ENCODE measurements around the gene WWTR1. TPM values are rescaled to one million over a fixed set of nuclear protein-coding genes. Genes with fewer than 3 reads are reported as not detected.

Gene WWTR1
- total RNA-seq, 1 donor from 2014 or later, result 42.1 TPM

GRCh38 chr3:149701977-149702350, 44.1 kb upstream of the WWTR1 start:
- Histone ChIP-seq H3K4me3 (ENCODE audit: low read depth, low read length) (no peak overlapping the region), H3K36me3 (ENCODE audit: control insufficient read depth, insufficient read depth, low read length) (no peaks in the 10 kb centered on the region), H3K27me3 (ENCODE audit: control insufficient read depth, insufficient read depth, low read length) (no peaks in the 10 kb centered on the region)
- no peak for DNase-seq (ENCODE audit: low read depth)
- TF ChIP-seq CTCF (IDR thresholded peaks at IDR 0.05; ENCODE audit: insufficient read depth, low read length, poor library complexity, severe bottlenecking), result no peak

GRCh38 chr3:149701206-149701976, 43.6 kb upstream of the WWTR1 start:
- no peak for TF ChIP-seq CTCF (IDR thresholded peaks at IDR 0.05; ENCODE audit: insufficient read depth, low read length, poor library complexity, severe bottlenecking)
- Histone ChIP-seq H3K36me3 (ENCODE audit: control insufficient read depth, insufficient read depth, low read length) (no peaks in the 10 kb centered on the region), H3K27me3 (ENCODE audit: control insufficient read depth, insufficient read depth, low read length) (no peaks in the 10 kb centered on the region), H3K4me3 (ENCODE audit: low read depth, low read length) (no peak overlapping the region)
- DNase-seq (ENCODE audit: low read depth), result no peak

- TF ChIP-seq CTCF (IDR thresholded peaks at IDR 0.05; ENCODE audit: insufficient read depth, low read length, poor library complexity, severe bottlenecking), result no peak
- Histone ChIP-seq H3K36me3 (ENCODE audit: control insufficient read depth, insufficient read depth, low read length) (no peaks in the 10 kb centered on the region), H3K4me3 (ENCODE audit: low read depth, low read length) (no peak overlapping the region), H3K27me3 (ENCODE audit: control insufficient read depth, insufficient read depth, low read length) (no peaks in the 10 kb centered on the region)
- no peak for DNase-seq (ENCODE audit: low read depth)
These were observed 30.4 kb upstream of the WWTR1 start for GRCh38 chr3:149688122-149688757.

DNA sequence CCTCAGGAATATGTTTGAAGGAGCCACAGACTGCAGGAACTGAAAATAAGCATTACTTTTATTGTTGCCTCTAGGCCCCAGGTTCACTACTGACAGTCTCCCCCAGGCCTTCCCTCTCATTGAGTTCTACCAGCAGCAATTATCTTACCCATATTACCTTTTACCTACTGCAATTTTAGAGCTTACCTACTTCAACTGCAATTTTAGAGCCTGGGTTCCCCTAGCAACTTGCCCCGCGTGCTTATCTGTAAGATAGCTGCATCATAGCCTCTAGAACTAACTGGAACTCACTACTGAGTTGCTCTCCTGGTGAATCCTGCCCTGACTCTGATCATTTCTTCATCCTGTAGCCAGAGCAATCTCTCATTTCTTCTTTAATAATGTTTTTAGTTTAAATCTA, 29.2 kb upstream of the WWTR1 start:
- no peak overlapping the region for H3K4me3 ChIP-seq (ENCODE audit: low read depth, low read length)
- H3K27me3 ChIP-seq (ENCODE audit: control insufficient read depth, insufficient read depth, low read length), result no peaks in the 10 kb centered on the region
- no peaks in the 10 kb centered on the region for H3K36me3 ChIP-seq (ENCODE audit: control insufficient read depth, insufficient read depth, low read length)
- no peak for DNase-seq (ENCODE audit: low read depth)
- TF ChIP-seq CTCF (IDR thresholded peaks at IDR 0.05; ENCODE audit: insufficient read depth, low read length, poor library complexity, severe bottlenecking), result no peak

DNA sequence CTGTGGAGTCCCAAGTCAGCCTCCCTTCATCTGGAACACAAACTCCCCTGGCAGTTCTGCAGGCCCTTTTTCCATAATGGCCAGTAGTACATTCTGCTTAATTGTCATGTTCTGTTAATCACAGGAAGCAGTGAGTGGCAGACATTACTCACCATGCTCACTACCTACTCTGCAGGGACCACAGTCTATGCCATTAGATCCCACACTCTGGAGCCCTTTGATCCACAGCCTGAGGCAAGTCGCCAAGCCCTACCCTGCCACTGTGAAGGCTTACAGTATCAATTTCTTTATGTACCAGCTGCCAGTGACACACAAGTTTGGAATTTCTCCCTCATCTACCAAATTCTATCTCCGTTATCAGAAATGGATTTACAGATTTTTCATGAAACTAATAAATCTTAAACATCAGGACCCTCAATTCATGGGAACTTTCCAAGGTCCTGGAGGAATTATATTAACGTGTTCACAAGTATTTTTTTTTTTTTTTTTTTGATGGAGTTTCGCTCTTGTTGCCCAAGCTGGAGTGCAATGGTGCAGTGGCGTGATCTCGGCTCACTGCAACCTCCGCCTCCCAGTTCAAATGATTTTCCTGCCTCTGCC, 20.6 kb upstream of the WWTR1 start:
- no peak for DNase-seq (ENCODE audit: low read depth)
- H3K4me3 ChIP-seq (ENCODE audit: low read depth, low read length), result no peak overlapping the region
- H3K27me3 ChIP-seq (ENCODE audit: control insufficient read depth, insufficient read depth, low read length), result no peaks in the 10 kb centered on the region
- no peak for TF ChIP-seq CTCF (IDR thresholded peaks at IDR 0.05; ENCODE audit: insufficient read depth, low read length, poor library complexity, severe bottlenecking)
- no peaks in the 10 kb centered on the region for H3K36me3 ChIP-seq (ENCODE audit: control insufficient read depth, insufficient read depth, low read length)
